ENCODE measurements around the gene GSTCD.

GRCh38 chr4:105815701-105816100 lies 107.1 kb downstream of the GSTCD start:
- no peak for TF ChIP-seq CTCF (IDR thresholded peaks at IDR 0.05; ENCODE audit: low read depth, low read length, poor library complexity, severe bottlenecking)
- no peak for TF ChIP-seq EZH2phosphoT487 (IDR thresholded peaks at IDR 0.05; ENCODE audit: borderline replicate concordance, low read length)
